ENCODE measurements around the gene OR10P1.
"Not testable (repeated sequence)": the region's sequence is repeated elsewhere in the genome, so short reads cannot be mapped to it uniquely, and the experiment has no call there.

OR10P1 gene, protein sequence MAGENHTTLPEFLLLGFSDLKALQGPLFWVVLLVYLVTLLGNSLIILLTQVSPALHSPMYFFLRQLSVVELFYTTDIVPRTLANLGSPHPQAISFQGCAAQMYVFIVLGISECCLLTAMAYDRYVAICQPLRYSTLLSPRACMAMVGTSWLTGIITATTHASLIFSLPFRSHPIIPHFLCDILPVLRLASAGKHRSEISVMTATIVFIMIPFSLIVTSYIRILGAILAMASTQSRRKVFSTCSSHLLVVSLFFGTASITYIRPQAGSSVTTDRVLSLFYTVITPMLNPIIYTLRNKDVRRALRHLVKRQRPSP

DNA sequence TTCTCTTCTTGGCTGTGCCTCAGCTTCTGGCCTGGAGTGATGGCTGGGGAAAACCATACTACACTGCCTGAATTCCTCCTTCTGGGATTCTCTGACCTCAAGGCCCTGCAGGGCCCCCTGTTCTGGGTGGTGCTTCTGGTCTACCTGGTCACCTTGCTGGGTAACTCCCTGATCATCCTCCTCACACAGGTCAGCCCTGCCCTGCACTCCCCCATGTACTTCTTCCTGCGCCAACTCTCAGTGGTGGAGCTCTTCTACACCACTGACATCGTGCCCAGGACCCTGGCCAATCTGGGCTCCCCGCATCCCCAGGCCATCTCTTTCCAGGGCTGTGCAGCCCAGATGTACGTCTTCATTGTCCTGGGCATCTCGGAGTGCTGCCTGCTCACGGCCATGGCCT is at the start of gene OR10P1:
TSS of gene OR10P1 (plus strand) at position 40 of the 400 bp plus-strand sequence. CDS start at position 40, 0 bp downstream.
- DNase-seq (ENCODE audit: low read depth in 2 of 2) = no peak

DNA sequence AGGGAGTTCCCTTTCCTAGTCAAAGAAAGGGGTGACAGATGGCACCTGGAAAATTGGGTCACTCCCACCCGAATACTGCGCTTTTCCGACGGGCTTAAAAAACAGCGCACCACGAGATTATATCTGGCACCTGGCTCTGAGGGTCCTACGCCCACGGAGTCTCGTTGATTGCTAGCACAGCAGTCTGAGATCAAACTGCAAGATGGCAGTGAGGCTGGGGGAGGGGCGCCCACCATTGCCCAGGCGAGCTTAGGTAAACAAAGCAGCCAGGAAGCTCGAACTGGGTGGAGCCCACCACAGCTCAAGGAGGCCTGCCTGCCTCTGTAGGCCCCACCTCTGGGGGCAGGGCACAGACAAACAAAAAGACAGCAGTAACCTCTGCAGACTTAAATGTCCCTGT is 46.5 kb upstream of the OR10P1 start:
- not testable (repeated sequence) for DNase-seq (ENCODE audit: low read depth in 2 of 2)

DNA sequence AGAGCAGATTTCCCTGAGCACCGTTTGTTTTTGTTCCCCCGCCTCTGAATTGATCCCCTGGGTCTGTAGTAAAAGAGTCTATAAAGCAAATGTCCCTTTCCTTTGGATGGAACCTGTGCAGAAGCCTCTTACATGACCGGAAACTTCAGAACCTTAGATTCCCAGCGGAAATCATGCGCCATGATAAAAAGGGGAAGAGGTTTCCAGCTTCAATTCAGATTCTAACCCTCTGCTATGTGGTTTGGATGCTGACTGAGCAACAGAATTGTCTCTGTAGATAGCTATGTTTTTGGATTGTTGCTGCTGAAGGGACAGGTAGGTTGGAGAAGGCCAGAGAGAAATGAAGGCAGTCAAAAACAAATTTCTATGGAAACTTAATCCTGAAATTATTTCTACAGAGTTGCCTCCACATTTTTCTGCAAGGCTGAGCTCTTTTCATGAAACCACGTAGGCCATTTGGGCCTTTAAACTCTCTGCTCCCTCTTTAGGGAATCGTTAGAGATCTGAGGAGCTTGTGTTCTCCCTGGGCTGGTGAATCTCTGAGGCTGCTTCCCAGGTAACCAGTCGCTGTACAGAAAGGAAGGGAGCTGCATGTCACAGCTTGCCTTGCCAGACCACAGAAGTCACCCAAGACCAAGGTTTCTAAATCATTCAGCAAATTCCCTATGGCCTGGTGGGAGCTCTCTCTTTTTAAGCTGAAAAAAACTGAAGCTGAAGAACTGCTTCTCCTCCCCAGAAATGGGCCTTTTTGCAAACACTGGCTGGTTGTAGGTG is 28.7 kb upstream of the OR10P1 start:
- DNase-seq (ENCODE audit: low read depth in 2 of 2) = no peak

DNA sequence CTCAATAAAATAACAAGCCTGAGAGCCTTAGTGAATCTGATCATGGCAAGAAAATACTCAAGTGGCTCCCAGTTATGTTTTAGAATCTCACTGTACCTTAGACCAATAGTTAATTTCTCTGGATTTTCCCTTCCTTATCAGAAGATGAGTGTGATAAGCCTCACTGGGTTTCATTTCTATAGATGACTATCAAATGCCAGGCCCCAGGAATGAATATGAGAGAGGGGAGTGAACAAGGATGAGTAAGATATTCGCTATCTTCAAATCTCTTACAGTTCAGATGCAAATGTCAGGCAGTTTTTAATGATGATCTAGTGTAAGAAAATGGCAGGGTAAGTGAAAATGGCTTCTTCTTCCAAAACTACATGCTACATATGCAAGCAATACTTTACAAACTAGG is 26.1 kb upstream of the OR10P1 start:
- no peak for DNase-seq (ENCODE audit: low read depth in 2 of 2)

DNA sequence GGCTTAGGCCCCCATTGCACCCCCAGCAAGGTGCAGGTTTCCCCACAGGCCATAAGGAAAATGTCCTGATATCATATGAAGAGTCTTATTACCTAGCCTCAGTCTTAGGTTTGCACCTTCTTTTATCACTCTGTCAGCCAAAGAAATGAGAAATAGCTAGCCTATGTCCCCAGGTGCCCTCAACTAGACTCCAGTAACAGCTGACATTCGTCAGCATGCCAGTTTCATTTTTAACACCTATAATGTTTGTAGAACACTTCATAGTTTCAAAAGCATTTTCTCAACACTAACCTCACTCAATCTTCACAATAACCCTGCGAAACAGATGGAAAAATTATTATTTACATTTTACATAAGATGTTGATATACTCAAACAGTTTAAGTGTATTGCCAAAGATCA is 24.0 kb upstream of the OR10P1 start:
- DNase-seq (ENCODE audit: low read depth in 2 of 2) = no peak

DNA sequence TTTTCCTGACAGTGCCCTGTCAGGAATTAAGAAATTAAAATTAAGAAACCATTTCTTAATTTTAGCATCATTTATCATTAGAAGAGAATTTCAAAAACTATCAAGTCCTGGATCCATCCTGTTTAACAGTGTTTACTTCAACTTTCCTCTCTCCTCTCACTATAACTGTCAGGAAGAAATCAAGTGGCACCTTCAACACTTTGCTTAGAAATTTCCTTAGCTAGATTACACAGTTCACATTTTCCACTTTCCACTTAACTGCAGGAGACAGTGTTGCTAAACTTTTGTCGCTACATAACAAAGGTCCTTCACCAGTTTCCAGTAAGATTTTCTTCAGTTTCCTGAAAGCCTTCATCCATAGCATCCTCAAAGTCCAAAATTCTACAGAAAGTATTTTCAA is 21.9 kb upstream of the OR10P1 start:
- DNase-seq (ENCODE audit: low read depth in 2 of 2) = no peak

DNA sequence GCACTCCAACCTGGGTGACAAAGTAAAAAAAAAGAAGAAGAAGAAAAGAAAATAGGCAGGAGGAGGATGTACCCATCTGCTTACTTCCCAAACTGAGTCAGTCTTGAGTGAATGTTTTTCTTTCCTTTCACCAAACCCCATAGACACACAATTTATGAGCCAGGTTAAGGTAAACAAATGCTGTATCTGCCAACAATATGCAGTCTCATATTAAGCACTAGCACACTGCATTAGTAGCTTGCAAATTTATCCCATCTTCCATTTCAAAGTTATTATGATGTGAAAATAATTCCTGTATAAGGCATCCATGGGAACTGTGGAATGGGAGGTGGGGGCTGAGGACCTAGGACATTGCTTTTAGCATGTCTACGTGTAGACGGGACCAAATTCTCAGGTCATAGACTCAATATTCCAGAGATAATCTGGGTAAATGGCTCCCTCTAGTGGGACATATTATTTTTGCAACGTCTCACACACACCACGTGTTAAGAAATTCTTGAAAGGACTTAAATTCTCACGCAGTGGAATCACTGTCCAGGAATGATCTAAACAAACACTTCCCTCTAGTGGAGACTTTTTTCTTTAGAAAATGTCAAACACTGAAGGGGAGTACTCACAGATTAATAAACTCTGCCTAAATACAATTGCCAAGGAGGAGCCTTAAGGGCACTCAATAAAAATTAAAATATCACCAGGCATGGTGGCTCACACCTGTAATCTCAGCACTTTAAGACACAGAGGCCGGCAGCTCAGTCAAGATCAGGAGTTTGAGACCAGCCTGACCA is 17.1 kb upstream of the OR10P1 start:
- DNase-seq (ENCODE audit: low read depth in 2 of 2) = no peak

DNA sequence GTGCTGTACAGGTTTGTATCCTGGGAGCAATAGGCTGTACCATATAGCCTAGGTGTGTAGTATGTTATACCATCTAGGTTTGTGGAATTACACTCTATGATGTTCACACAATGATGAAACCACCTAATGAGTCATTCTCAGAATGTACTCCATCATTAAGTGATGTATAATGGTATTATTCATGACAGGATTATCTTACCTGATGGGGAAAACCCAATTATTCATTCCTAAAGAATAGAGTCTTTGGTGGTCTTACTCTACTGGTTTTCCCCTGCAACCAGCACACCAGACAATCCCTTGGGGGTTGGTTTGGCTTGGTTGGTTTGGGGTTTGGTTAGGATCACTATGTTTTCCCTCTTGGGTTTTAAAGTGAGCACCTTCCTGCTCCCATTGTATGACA is 12.6 kb upstream of the OR10P1 start:
- DNase-seq (ENCODE audit: low read depth in 2 of 2) = peak in 1 of 2 donors; percentile 21

DNA sequence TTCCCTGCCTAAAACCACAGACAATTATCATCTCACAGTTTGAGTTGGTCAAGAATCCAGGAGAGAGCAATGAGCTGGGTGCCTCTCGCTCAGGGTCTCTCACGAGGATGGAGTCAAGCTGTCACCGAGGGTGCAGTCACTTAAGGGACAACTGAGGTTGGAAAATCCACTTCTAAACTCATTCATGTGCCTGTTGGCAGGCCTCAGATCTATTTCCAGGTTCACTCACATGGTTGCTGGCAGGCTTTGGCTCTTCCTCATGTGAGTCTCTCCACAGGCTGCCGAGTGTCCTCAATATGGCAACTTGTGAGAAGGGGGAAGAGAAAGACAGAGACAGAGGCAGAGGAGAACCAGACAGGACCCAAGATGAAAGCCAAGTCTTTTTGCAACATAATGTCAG is 10.5 kb upstream of the OR10P1 start:
- DNase-seq (ENCODE audit: low read depth in 2 of 2) = no peak

DNA sequence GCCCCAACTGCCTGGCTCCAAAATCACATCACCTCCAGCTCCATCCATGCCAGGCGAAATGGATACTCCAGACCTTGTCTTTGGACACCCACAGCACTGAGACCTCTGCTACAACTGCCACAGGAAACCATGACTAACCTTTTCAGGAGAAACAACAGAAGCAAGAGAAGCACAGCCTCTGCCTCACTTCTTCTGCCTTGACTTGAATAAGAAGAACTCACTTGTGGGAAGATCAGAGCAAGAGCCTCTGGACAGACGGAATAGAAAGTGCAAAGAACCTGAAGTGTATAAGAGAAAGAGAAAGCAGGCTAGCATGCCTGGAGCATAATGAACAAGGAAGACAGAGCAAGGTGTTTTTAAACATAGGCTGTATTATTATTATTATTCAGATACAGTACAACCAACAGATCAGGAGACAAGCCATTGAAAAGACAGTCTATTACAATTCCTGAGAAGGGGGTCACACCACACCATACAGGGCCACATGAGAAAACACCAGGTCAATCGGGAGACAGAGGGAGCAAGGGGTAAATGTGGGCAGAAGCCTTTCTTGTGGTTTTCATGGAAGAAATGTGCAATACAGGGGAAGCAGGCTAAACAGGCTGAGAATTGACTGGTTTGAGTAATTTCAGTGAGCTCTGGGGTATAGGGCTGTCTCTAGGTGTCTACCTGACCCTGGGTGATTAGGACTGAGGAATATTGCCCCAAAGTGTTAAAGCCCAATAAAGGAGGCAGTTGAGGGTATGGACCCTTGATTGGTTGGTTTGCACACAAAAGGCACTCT is 7.4 kb upstream of the OR10P1 start:
- DNase-seq (ENCODE audit: low read depth in 2 of 2) = no peak

DNA sequence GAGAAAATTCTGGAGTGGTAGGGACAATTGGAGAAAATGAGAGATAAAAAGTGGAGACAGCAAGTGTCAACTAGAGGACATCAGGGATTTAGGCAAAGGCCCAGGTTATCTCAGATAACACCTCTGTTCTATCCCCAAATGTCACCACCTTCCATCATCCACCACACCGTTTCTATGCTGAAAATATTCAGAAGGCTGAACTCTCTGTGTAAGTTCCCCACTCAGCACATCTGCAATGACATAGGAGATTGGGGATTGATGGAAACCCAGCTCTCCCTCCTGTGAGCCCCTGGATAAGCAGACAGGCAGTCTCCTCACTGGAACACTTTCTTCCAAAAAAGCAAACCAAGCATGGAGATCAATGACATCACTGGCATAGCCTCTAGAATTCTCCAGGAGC is 5.6 kb upstream of the OR10P1 start:
- DNase-seq (ENCODE audit: low read depth in 2 of 2) = no peak

DNA sequence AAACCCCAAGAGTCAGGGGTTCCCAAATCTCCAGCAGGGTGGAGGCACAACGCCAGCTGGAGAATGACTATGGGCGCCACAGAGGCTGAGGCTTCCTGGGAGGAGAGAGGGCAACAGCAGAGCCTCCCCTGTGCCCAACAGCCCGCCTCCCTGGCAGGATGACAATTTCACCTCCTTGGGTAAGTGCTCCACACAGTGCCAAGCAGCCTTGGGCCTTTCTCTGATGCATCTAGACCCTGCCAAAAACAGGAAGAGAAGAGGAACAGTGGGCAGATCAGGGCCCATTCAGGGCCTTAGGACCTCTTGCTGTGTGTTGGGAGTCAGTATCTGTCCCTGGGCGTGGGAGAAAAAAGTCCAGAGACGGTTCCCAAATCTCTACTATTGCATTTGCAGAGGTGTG is 5.0 kb upstream of the OR10P1 start:
- DNase-seq (ENCODE audit: low read depth in 2 of 2) = no peak

DNA sequence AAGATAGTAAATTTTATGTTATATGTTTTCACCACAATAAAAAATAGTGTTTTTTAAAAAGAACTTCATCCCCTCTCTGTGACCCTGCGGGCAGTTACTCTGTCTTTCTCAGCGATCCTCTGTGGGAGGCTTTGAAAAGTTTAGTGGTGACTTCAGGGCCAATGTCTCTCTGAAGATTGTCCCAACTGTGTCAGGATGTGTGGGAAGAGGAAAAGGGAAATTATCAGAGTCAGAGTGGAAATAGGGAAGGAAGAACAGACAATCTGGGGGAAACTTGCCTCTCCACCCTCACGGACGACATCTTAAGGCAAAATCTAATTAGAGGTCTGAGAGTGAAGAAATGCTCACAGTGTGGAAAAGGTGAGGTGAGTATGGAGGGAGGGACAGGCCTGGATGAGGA is 3.5 kb upstream of the OR10P1 start:
- DNase-seq (ENCODE audit: low read depth in 2 of 2) = no peak

DNA sequence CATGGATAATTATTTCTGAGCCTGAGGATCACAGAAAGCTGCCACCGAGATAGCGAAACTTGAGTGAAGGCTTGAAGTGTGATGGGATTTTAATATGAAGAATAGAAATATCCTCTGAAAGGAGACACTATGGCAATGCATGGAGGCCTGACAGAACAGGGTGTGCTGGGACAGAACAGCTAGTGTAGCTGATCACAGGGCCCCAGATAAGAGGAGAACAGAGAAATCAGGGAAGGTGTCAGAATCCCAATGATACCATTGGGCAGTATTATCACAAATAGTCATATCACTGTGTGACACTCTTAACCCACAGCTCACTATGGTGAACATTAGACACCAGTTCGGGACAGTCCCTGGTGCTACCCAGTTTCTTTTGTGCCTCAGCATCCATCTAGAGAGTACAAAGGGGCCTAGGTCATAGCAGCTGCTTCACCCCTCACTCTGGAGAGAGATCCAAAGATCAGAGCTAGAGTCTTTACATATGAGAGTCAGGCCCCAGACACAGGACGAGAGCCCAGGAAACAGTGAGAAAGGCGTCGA is 506 bp upstream of the OR10P1 start:
- no peak for DNase-seq (ENCODE audit: low read depth in 2 of 2)

DNA sequence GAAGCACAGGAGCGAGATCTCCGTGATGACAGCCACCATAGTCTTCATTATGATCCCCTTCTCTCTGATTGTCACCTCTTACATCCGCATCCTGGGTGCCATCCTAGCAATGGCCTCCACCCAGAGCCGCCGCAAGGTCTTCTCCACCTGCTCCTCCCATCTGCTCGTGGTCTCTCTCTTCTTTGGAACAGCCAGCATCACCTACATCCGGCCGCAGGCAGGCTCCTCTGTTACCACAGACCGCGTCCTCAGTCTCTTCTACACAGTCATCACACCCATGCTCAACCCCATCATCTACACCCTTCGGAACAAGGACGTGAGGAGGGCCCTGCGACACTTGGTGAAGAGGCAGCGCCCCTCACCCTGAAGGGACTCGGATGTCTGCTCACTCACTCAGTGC is 775 bp downstream of the OR10P1 start:
- DNase-seq (ENCODE audit: low read depth in 2 of 2) = no peak

DNA sequence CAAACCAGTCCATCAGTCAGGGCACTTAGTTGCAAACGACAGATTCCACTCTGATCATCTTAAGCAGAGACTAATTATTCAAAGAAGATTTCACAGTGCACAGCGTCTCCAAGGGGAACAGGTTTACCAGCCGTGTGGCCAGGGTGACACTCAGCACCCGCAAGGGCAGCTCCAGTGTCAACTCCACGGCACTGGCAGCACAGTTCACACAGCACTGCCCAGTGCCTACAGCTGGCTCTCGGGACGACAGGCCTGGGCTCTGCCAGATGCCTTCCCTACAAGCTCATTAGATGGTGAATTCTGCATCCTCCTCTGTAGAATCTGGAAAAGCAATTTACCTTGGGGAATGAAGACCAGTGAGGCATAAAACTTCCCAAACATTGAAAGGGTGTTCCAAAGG is 4.9 kb downstream of the OR10P1 start:
- DNase-seq (ENCODE audit: low read depth in 2 of 2) = no peak

DNA sequence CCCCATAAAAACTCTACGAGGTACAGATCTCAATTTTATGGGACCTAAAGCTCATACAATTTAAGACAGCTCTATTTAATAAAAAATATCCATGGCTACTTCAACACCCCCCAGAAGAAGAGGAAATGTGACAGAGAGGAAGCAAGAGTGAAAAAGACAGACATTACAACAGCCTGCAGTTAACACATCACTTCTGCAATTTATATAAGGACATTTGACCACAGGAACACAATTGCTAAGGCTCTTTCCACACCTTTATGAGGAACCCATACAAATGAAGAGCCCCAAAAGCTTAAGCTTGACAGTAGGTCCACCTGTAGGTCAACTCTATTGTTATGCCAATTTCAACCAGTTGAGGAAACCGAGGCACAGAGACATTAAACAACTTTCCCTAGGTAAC is 5.6 kb downstream of the OR10P1 start:
- no peak for DNase-seq (ENCODE audit: low read depth in 2 of 2)

DNA sequence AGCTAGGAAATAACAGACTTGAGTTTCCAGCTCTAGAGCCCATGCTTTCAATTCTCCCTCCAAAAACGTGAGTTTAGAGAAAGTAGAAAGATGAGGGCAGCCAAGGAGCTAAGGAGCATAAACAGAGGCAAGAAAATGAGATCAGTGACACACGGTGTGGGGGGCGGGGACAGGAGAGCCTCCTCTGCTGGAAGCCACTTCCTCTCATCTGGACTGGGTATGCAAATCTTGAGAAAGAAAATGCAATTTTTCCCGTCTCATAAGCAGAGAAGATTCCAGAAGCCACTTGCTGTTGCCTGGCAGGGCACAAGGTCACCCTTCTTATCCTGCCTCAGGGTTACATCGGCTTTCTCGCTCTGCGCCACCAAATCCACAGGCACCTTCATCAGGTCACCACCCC is 6.0 kb downstream of the OR10P1 start:
- DNase-seq (ENCODE audit: low read depth in 2 of 2) = no peak

DNA sequence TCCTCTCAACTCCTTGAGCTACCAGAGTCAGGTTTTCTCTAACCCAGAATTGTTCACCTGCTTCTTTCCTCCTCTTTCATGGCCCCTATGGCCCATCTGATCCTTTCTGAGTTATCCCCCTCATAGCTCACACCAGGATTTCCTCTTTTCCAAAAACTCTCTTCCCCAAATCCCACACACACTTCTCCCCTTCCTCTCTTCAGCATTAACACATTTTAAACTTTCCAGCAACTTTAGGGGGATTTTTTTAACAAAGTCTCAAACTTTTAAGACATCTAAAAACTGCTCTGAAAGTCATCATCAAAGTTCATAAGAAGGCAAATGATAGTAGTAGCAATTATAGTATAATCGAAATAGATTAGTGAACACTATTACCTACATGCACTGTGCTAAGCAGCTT is 7.9 kb downstream of the OR10P1 start:
- DNase-seq (ENCODE audit: low read depth in 2 of 2) = no peak

DNA sequence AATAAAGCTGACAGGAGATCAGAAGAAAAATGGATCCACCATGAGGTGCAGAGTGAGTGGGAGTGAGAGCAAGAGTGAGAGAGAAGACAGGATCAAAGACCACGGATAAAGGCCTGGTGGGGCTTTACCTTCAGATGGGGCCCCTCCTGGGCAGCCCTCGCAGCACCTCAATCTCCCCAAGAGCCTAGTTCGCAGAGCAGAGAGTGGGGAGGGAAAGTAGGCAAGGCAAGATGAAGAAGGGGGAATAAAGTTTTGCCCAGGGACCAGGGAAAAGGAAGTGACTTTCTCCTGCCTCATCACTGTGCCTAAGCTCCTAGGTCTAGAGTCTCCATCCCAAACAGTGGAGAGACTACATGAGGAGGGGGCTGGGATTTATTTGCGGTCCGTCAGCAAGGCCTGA is 10.3 kb downstream of the OR10P1 start:
- DNase-seq (ENCODE audit: low read depth in 2 of 2) = no peak

DNA sequence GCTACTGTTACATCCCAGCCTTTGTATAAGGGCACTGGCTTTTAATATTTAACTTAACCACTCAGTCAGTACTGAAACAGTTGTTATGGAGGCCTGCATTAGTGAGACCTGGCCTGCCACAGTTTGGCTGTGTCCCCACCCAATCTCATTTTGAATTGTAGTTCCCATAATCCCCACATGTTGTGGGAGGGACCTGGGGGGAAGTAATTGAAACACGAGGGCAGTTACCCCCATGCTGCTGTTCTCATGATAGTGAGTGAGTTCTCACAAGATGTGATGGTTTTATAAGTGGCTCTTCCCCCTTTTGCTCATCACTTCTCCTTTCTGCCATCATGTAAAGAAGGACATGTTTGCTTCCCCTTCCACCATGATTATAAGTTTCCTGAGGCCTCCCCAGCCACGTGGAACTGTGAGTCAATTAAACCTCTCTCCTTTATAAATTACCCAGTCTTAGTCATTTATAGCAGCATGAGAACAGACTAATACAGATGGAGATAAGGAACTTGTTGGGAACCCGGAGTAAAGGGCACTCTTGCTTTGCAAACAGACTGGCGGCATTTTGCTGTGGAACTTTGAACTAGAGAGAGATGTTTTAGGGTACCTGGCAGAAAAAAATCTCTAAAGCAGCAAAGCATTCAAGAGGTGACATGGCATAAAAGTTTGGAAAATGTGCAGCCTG is 14.1 kb downstream of the OR10P1 start:
- DNase-seq (ENCODE audit: low read depth in 2 of 2) = not testable (repeated sequence)
